Activated T-helper 17 cell treated with anti-CD3 and anti-CD28 coated beads, Interleukin-2, amount 50 U/mL, for 72 hours (primary cell): ENCODE measurements around the gene HACD4. TPM values are rescaled to one million over a fixed set of nuclear protein-coding genes. Genes with fewer than 3 reads are reported as not detected.
A peak's percentile ranks its signal among the peaks of the same experiment; 100 is the strongest.

Source experiments
- ATAC-seq: fragments of 150-1000 bp; cut with Tn5 transposase; replicated peaks from 2 replicates; pipeline ENCODE4 v1.10.0; 2021; ENCODE audit warnings: mild to moderate bottlenecking, moderate library complexity
- H3K27ac Mint-ChIP-seq: one replicate; pipeline ENCODE4 v1.8.0; 2022; ENCODE audit warnings: mixed read lengths
- H3K27me3 Mint-ChIP-seq: one replicate; pipeline ENCODE4 v1.8.0; 2022; ENCODE audit warnings: mixed read lengths
- H3K36me3 Mint-ChIP-seq: one replicate; pipeline ENCODE4 v1.8.0; 2022; ENCODE audit warnings: low read depth, mild to moderate bottlenecking, mixed read lengths
- H3K4me1 Mint-ChIP-seq: one replicate; pipeline ENCODE4 v1.8.0; 2022; ENCODE audit warnings: mixed read lengths
- H3K4me3 Mint-ChIP-seq: one replicate; pipeline ENCODE4 v1.8.0; 2022; ENCODE audit warnings: mild to moderate bottlenecking, mixed read lengths
- H3K9me3 Mint-ChIP-seq: one replicate; pipeline ENCODE4 v1.8.0; 2022; ENCODE audit warnings: mixed read lengths
- total RNA-seq, 2 donors: library from RNA; stranded (reverse); gene quantifications; one replicate each; pipeline ENCODE4 v1.2.3, GENCODE V29; 2022

The HACD4 gene
- 1 to 10 TPM; 2.9 to 4.1 TPM for total RNA-seq

GRCh38 chr9:21031091-21031807 lies at the start of gene HACD4:
HACD4 (minus strand) TSS chr9:21031640; CDS start chr9:21031590, 50 bp downstream.
- no peaks in the 10 kb centered on the region for H3K27me3 Mint-ChIP-seq
- peak within 1 kb of the TSS; percentile 33 for H3K27ac Mint-ChIP-seq
- peak; percentile 78 for ATAC-seq
- H3K36me3 Mint-ChIP-seq, result peaks cover 12% of the 10 kb centered on the region
- H3K9me3 Mint-ChIP-seq, result no peaks in the 10 kb centered on the region
- H3K4me1 Mint-ChIP-seq, result peaks cover 17% of the 10 kb centered on the region
- H3K4me3 Mint-ChIP-seq, result no peak within 1 kb of the TSS

- H3K27me3 Mint-ChIP-seq, result no peaks in the 10 kb centered on the region
- H3K9me3 Mint-ChIP-seq, result no peaks in the 10 kb centered on the region
- no peak overlapping the region for H3K27ac Mint-ChIP-seq
- no peak overlapping the region for H3K4me3 Mint-ChIP-seq
- peaks cover 22% of the 10 kb centered on the region for H3K4me1 Mint-ChIP-seq
- no peaks in the 10 kb centered on the region for H3K36me3 Mint-ChIP-seq
- no peak for ATAC-seq
Measured at GRCh38 chr9:21080793-21081192, 49.4 kb upstream of the HACD4 start.

- Mint-ChIP-seq H3K36me3 (no peaks in the 10 kb centered on the region), H3K4me3 (no peak overlapping the region), H3K27ac (peak overlapping the region; percentile 77), H3K9me3 (no peaks in the 10 kb centered on the region), H3K4me1 (peaks cover 22% of the 10 kb centered on the region), H3K27me3 (peaks cover 4% of the 10 kb centered on the region)
- ATAC-seq, result no peak
Measured at GRCh38 chr9:21078702-21079101, 47.3 kb upstream of the HACD4 start.

- Mint-ChIP-seq H3K36me3 (no peaks in the 10 kb centered on the region), H3K9me3 (no peaks in the 10 kb centered on the region), H3K27ac (peak within 1 kb of the TSS; percentile 77), H3K4me1 (peaks cover 21% of the 10 kb centered on the region), H3K4me3 (no peak within 1 kb of the TSS), H3K27me3 (peaks cover 4% of the 10 kb centered on the region)
- no peak for ATAC-seq
Measured at GRCh38 chr9:21077781-21078180, 46.3 kb upstream of the HACD4 start, which contains the start of gene IFNB1. IFNB1 (minus strand) TSS chr9:21077942; CDS start chr9:21077869, 73 bp downstream.

- H3K27ac Mint-ChIP-seq, result no peak overlapping the region
- no peak for ATAC-seq
- H3K36me3 Mint-ChIP-seq, result no peaks in the 10 kb centered on the region
- no peaks in the 10 kb centered on the region for H3K9me3 Mint-ChIP-seq
- H3K4me1 Mint-ChIP-seq, result peaks cover 6% of the 10 kb centered on the region
- no peak overlapping the region for H3K4me3 Mint-ChIP-seq
- peaks cover 4% of the 10 kb centered on the region for H3K27me3 Mint-ChIP-seq
Measured at GRCh38 chr9:21075484-21075883, 44.0 kb upstream of the HACD4 start.

GRCh38 chr9:21070906-21071305 lies 39.5 kb upstream of the HACD4 start:
- peaks cover 4% of the 10 kb centered on the region for H3K27me3 Mint-ChIP-seq
- no peaks in the 10 kb centered on the region for H3K4me1 Mint-ChIP-seq
- no peak for ATAC-seq
- no peak overlapping the region for H3K4me3 Mint-ChIP-seq
- no peaks in the 10 kb centered on the region for H3K36me3 Mint-ChIP-seq
- H3K27ac Mint-ChIP-seq, result no peak overlapping the region
- H3K9me3 Mint-ChIP-seq, result no peaks in the 10 kb centered on the region

GRCh38 chr9:21070171-21070571 lies 38.7 kb upstream of the HACD4 start:
- Mint-ChIP-seq H3K27me3 (peaks cover under 1% of the 10 kb centered on the region), H3K36me3 (no peaks in the 10 kb centered on the region), H3K9me3 (no peaks in the 10 kb centered on the region), H3K4me3 (no peak overlapping the region), H3K4me1 (no peaks in the 10 kb centered on the region), H3K27ac (no peak overlapping the region)
- ATAC-seq, result no peak

- H3K9me3 Mint-ChIP-seq, result no peaks in the 10 kb centered on the region
- H3K36me3 Mint-ChIP-seq, result no peaks in the 10 kb centered on the region
- no peak overlapping the region for H3K4me3 Mint-ChIP-seq
- H3K27ac Mint-ChIP-seq, result peak overlapping the region; percentile 10
- peaks cover 11% of the 10 kb centered on the region for H3K4me1 Mint-ChIP-seq
- peak; percentile 46 for ATAC-seq
- no peaks in the 10 kb centered on the region for H3K27me3 Mint-ChIP-seq
Measured at GRCh38 chr9:21060919-21061561, 29.6 kb upstream of the HACD4 start.

- no peak for ATAC-seq
- Mint-ChIP-seq H3K4me3 (no peak overlapping the region), H3K27ac (no peak overlapping the region), H3K27me3 (no peaks in the 10 kb centered on the region), H3K9me3 (no peaks in the 10 kb centered on the region), H3K4me1 (peaks cover 11% of the 10 kb centered on the region), H3K36me3 (no peaks in the 10 kb centered on the region)
Measured at GRCh38 chr9:21056931-21057330, 25.5 kb upstream of the HACD4 start.

GRCh38 chr9:21053851-21054250 lies 22.4 kb upstream of the HACD4 start:
- ATAC-seq, result no peak
- H3K27ac Mint-ChIP-seq, result no peak overlapping the region

GRCh38 chr9:21047281-21047691 lies 15.8 kb upstream of the HACD4 start:
- no peak for ATAC-seq
- no peak overlapping the region for H3K27ac Mint-ChIP-seq
- peaks cover 3% of the 10 kb centered on the region for H3K27me3 Mint-ChIP-seq
- H3K9me3 Mint-ChIP-seq, result no peaks in the 10 kb centered on the region
- H3K4me3 Mint-ChIP-seq, result no peak overlapping the region
- no peaks in the 10 kb centered on the region for H3K4me1 Mint-ChIP-seq
- no peaks in the 10 kb centered on the region for H3K36me3 Mint-ChIP-seq

More at GRCh38 chr9:21053851-21054250, 22.4 kb upstream of the HACD4 start:
- no peaks in the 10 kb centered on the region for H3K4me1 Mint-ChIP-seq
- H3K36me3 Mint-ChIP-seq, result no peaks in the 10 kb centered on the region
- peaks cover 3% of the 10 kb centered on the region for H3K27me3 Mint-ChIP-seq
- H3K4me3 Mint-ChIP-seq, result no peak overlapping the region
- H3K9me3 Mint-ChIP-seq, result no peaks in the 10 kb centered on the region

- H3K27ac Mint-ChIP-seq, result no peak overlapping the region
- no peak overlapping the region for H3K4me3 Mint-ChIP-seq
- H3K27me3 Mint-ChIP-seq, result no peaks in the 10 kb centered on the region
- no peaks in the 10 kb centered on the region for H3K4me1 Mint-ChIP-seq
- no peak for ATAC-seq
- no peaks in the 10 kb centered on the region for H3K36me3 Mint-ChIP-seq
- no peaks in the 10 kb centered on the region for H3K9me3 Mint-ChIP-seq
Measured at GRCh38 chr9:21043841-21044240, 12.4 kb upstream of the HACD4 start.

- H3K36me3 Mint-ChIP-seq, result no peaks in the 10 kb centered on the region
- H3K4me1 Mint-ChIP-seq, result no peaks in the 10 kb centered on the region
- ATAC-seq, result no peak
- H3K9me3 Mint-ChIP-seq, result no peaks in the 10 kb centered on the region
- no peaks in the 10 kb centered on the region for H3K27me3 Mint-ChIP-seq
- H3K27ac Mint-ChIP-seq, result no peak overlapping the region
- H3K4me3 Mint-ChIP-seq, result no peak overlapping the region
Measured at GRCh38 chr9:21042466-21042865, 11.0 kb upstream of the HACD4 start.

- H3K27ac Mint-ChIP-seq, result no peak overlapping the region
- H3K9me3 Mint-ChIP-seq, result no peaks in the 10 kb centered on the region
- no peaks in the 10 kb centered on the region for H3K27me3 Mint-ChIP-seq
- no peak for ATAC-seq
- H3K36me3 Mint-ChIP-seq, result no peaks in the 10 kb centered on the region
- no peak overlapping the region for H3K4me3 Mint-ChIP-seq
- H3K4me1 Mint-ChIP-seq, result no peaks in the 10 kb centered on the region
Measured at GRCh38 chr9:21039302-21039701, 7.9 kb upstream of the HACD4 start.

GRCh38 chr9:21037278-21037677 lies 5.8 kb upstream of the HACD4 start:
- Mint-ChIP-seq H3K27me3 (no peaks in the 10 kb centered on the region), H3K36me3 (no peaks in the 10 kb centered on the region), H3K4me1 (peaks cover 11% of the 10 kb centered on the region), H3K27ac (no peak overlapping the region), H3K4me3 (no peak overlapping the region), H3K9me3 (no peaks in the 10 kb centered on the region)
- ATAC-seq, result no peak
